Measurements from ENCODE around the gene OGDHL.
A peak's percentile ranks its signal among the peaks of the same experiment; 100 is the strongest.
"Not testable (repeated sequence)": the region's sequence is repeated elsewhere in the genome, so short reads cannot be mapped to it uniquely, and the experiment has no call there.

OGDHL gene

DNA sequence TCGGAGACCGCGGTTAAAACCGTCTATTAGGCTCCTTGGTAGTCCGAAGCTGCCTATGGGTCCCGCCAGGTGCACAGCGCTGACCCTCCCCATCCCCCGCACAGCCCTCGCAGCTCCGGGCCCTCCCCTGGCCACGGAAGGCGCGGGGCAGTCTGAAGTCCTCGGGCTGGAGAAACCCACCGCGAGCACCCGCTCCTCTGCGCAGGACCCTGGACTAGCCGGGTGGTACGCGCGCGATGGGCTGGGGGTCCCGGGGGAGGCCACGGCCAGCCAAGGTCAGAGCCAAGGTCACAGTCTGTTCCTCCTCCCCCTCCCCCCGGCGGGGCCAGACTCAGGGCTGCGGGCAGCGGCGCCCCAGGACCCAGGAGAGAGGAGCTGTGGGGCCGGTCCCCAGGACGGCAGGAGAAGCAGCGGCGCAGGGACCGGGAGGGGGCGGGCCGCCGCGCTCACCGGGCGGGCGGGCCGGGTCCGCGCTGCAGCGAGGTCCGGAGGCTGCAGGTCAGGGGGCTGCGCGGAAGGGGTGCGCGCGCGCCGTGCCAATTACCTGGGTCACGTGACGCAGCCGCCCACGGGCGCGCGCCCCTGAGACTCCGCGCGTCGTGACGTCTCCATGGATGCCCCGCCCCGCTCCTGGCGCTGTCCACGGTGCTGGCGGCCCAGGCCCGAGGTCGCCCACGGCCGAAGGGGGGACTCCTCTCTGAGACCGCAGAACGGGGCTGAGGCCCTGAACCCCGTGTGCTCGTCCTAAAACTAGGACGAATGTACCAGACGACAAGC, at the start of gene OGDHL:
TSS of gene OGDHL (minus strand) at position 535 of the 777 bp plus-strand sequence. CDS start 3,731 bp downstream, outside the sequence.
- peak; percentile 85 for DNase-seq (ENCODE audit: low spot score)

DNA sequence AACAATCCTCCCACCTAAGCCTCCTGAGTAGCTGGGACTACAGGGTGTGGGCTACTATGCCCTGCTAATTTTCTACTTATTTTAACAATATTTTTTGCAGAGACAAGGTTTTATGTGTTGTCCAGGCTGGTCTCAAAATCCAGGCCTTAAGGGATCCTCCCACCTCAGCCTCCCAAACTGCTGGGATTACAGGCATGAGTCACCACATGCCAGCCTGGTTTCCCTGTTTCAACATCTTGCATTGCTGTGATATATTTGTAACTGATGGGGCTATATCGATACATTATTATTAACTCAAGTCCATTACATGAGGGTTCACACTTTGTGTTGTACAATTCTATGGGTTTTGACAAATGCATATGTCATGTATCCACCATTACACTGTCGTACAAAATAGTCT, 41.9 kb upstream of the OGDHL start:
- no peak for DNase-seq (ENCODE audit: low spot score)

DNA sequence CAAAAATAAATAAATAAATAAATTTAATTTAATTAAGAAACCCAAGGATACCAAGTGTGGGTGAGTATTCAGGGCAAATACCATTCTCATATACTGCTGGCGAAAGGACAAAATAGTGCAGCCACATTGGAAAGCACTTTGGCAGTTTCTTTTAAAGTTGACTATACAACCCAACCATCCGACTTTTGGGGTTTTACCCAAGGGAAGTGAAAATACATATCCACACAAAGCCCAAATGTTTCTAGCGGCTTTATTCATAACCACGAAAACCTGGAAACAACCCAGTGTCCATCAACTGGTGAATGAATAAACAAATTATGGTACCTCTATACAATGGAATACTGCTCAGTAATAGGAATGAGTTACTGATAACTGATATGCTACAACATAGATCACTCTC, 36.2 kb upstream of the OGDHL start:
- DNase-seq (ENCODE audit: low spot score) = no peak

DNA sequence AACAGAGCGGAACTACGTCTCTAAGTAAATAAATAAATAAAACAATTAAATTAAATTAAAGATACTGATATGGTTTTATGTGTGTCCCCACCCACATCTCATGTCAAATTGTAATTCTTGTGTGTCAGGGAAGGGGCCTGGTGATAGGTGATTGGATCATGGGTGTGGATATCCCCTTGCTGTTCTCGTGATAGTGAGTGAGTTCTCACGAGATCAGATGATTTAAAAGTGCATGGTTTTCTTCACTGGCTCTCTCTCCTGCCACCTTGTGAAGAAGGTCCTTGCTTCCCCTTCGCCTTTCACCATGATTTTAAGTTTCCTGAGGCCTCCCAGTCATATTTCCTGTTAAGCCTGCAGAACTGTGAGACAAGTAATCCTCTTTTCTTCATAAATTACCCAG, 29.0 kb upstream of the OGDHL start:
- no peak for DNase-seq (ENCODE audit: low spot score)

DNA sequence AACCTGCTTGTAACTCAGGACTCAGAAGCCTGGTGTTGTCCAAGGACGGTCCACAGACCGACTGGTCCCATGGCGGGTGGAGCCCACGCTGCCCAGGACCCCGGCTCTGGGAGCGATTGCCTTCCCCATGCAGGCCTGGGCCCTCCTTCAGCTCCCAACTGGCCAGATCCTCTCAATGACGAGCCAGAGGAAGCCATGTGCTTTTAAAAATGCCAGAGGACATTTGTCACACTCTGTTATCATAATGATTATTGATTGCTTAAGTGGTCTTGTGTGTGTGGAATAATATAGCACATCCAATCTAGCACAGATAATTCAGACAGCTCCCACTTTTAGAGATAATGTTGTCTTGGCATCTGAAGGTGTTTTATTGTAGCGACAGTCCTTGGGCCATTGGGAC, 22.6 kb upstream of the OGDHL start:
- DNase-seq (ENCODE audit: low spot score) = no peak

DNA sequence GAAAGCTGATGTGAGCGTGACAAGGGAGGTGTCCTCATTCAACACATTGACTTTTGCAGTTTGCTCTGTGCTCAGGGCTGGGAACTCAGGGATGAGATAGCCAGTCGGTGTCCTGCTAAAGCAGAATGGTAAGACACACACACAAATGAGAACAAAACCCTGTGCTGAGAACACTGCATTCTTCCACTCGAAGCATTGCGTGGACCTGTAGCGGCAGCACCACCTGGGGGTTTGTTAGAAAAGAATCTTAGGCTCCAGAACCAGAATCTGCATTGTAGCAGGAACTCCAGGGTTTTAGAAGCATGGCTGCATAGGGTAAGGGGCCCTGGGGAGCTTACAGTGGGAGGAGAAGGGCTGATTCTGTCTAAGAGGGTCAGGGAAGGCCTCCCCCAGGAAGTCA, 21.5 kb upstream of the OGDHL start:
- DNase-seq (ENCODE audit: low spot score) = no peak

DNA sequence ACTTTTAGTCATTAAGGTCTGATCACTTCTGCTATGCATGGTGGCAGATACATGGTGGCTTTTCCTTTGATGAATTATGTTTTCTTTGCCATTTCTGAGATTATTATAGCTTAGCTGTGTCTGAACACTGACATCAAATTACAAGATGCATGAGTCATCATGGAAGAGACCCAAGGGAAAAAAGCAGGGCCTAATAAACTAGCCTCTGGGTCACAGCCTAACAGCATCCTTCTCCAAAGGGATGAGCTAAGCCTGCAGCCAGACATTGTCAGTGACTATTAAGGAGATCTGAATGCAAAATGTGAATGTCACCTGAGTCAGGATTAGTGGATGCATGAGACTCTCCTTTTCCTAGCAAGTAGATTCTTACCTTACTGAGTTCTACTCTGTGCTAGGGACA, 19.1 kb upstream of the OGDHL start:
- no peak for DNase-seq (ENCODE audit: low spot score)

DNA sequence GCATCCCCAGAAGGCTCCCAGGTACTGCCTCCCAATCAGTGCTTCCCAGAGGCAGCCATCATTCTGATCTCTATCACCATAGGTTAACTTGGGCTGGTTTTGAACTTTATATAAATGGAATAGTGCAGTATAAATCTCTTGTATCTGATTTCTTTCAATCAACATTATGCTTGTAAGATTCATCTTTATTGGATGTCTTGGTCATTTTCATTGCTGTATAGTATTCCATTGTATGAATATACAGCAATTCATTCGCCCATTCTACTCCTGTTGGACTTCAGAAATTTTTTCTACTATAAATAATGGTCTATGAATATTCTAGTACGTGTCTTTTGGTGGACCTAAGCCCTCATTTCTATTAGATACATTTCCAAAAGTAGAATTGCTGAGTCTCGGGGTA, 16.1 kb upstream of the OGDHL start:
- DNase-seq (ENCODE audit: low spot score) = no peak

DNA sequence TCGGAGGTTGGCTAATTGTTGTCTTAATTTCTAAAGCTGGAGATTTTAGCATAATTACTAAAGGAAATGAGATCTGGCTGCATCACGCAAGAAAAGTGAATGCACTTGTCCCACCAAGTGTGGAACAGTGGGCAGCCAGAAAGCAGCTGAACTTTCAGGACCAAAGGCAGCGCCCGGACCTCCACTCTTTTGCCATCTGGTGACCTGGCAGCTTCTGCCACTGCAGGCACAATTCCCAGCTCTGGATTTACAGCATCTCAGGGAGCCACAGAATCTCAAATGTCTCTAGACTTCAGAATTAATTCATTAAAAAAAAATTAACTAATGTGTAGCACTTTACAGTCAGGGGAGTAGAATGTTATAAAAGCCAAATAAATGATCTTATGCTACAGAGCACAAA, 14.7 kb upstream of the OGDHL start:
- no peak for DNase-seq (ENCODE audit: low spot score)

DNA sequence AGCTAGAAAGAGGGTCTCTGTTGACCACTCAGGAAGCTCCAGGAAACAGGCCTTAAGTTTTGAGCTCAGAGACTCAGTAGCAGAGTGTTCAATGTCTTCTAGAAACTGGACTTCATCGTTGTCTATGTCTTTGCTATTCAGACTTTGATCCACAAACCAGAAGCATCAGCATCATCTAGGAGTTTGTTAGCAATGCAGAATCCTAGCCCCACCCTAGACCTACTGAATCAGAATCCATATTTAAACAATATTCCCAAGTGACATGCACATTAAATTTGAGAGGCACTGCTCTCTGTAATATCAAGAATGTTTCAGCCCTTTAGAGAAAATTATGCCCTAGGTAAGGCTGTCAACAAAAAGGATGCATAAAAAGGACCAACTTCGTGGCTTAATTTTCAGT, 12.9 kb upstream of the OGDHL start:
- no peak for DNase-seq (ENCODE audit: low spot score)

DNA sequence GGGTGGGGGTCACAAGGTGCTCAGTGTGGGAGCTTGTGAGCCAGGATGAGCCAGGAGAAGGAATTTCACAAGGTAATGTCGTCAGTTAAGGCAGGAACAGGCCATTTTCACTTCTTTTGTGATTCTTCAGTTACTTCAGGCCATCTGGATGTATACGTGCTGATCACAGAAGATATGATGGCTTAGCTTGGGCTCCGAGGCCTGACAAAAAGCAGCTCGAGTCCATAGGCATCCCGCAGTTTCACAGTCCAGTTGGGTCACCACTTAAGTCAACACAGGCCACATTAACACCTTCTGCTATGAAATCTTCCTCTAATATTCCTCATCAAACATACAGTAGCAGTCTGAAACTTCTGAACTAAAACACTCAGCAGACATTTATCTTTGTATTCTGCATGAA, 10.8 kb upstream of the OGDHL start:
- not testable (repeated sequence) for DNase-seq (ENCODE audit: low spot score)

DNA sequence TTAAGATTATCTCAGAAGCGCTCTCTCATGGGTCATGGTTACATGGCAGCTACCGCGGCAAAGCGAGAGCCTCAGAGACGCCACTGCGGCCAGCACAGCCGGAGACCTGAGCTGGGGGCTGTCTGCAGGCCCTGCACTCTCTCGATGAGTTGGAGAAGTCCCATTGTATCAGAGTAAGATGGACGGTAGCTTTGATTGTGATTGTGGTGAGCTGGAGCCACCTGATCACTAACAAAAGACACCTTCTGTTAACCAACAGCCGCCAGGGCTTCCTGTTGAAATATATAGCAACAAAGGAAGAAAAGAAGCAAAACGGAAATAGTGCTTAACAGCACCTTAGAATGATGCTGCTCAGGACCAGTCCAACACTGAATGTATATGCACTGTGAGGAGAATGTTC, 8.9 kb upstream of the OGDHL start:
- not testable (repeated sequence) for DNase-seq (ENCODE audit: low spot score)

DNA sequence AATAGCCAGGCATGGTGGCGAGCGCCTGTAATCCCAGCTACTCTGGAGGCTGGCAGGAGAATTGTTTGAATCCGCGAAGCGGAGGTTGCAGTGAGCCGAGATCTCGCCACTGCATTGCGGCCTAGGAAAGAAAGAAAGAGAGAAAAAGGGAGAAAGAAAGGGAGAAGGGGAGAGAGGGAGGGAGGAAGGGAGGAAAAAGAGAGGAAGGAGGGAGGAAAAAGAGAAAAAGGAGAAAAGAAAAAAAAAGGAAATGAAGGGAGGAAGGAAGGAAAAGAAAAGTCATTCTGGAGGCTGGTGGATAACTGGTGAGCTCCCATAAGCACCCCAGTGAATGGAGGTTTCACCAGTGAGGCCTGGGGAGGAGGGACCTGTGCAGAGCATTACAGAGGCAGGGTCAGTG, 7.6 kb upstream of the OGDHL start:
- DNase-seq (ENCODE audit: low spot score) = no peak

DNA sequence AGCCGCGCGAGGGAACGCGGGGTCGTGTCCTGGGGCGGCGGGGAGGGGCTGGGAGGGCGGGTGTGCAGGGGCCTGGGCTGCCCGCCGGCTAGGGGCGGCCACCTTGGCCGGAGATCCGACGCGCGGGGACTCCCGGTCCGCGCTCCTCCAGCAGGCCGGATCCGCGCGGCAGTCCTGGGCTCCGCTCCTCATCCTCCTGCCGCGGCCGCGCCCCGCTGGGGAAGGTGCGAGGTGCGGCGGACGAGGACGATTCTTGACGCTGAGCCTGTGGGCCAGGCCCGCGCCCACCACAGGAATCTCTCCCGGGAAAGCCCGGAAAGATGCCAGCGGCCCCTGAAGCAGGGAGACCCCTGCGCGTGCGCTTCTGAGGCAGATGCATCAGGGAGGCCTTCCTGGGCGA, 6.6 kb upstream of the OGDHL start:
- no peak for DNase-seq (ENCODE audit: low spot score)

DNA sequence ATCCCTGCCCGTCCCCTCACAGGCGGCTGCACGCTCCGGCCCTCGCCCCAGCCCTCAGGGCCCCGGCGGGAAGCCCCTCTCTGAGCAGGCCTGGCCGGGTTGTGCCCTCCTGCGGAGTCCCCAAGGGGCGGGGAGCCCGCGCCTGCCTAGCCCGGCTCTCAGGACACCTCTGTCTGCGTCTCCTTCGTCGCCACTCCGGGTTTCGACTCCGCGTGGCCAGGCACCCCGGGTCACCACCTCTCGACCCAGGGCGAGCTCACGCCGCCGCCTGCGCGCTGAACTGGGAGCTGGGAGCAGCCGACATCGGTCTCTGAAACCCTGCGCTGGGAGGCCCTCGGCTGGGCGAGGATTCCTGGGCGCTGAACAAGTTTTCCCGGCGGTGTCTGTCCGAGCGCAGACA, 6.2 kb upstream of the OGDHL start:
- no peak for DNase-seq (ENCODE audit: low spot score)

DNA sequence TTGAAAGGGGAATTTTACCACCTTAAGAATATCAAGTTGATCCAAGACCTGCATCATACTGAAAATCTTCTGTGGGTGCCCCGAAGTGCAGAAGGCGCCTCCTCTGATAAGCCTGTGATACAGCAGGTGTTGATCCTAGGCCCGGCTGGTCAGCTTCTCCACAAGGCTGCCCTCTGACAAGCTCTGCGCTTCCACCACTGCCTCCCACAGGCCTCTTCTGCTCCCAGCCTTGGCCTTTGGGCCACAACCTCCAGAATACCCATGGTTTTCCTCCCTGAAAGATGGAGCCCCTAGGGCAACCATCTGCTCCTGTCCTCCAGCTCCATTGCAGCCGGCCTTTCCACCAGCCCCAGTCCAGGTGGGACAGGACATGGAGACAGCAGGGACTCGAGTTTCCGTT, 5.6 kb upstream of the OGDHL start:
- DNase-seq (ENCODE audit: low spot score) = no peak

DNA sequence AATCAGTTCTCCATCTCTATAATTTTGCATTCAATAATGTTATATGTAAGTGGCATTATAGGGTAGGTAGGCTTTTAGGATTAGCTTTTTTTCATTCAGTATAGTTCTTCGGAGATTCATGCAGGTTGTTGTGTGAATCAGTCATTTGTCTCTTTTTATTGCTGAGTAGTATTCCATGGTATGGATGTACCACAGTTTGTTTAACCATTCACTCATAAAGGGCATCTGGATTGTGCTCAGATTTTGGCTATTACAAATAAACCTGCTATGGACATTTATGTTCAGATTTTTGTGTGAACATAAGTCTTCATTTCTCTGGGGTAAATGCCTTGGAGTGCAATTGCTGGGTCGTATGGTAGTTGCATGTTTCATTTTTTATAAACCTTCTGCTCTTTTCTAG, 4.4 kb upstream of the OGDHL start:
- DNase-seq (ENCODE audit: low spot score) = no peak

DNA sequence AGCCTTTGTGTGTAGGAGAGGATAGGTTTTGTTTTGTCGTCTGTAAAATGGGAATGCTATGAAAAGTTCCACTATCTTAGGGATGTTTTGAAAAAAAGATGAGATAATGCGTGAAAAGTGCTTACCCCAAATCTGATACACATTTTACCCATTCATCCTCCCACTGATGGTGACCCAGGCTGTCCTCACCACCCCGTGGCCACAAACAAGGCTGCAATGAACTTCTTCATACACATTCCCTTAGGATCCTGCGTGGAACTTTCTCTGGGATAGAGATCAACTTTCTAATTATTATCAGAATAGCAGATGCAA, 399 bp upstream of the OGDHL start:
- no peak for DNase-seq (ENCODE audit: low spot score)

DNA sequence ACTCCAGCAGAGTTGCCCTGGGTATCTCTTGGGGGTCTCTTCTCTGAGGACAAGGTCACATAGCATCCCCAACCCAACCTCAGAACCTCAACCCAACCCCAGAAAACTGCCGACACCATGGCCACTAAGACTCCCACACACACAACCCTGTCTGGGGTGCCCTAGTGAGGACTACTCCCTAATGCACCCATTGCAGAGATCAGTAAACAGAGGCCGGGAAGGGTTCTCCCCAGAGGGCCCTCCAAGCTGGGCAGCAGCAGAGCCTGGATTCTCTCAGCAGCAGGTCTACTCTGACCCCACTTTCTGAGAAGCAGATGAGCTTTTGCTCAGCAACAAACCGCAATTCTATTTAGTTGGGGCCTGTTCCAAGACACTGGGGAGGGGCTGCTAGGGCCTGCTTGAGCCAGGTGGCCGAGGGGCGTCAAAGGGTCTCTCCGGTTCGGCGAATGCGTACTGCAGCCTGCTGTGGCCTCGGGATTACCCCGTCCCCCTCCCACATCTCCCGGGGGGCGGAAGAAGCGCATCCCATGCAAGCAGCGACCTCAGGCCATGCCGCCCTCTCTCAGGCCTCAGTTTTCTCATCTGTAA, 828 bp downstream of the OGDHL start:
- DNase-seq (ENCODE audit: low spot score) = no peak

DNA sequence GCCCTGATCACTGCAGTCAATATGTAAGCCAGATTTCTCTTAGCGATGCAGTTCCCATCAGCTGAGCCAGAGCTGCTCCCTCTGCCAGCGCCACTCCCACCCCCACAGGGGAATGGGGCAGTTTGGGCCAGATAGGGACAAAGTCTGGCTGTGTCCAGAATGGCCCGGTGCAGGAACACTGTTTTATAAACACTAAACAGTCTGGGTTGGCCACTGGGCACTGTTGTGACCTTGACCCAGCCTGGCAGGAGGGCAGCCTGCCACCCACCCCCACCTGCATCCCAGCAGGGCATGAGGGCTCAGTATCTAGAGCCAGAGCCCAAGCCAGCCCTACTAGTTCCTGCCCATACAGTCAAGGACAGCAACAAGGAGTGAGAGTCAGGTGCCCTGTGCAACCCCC, 1.3 kb downstream of the OGDHL start:
- DNase-seq (ENCODE audit: low spot score) = no peak

DNA sequence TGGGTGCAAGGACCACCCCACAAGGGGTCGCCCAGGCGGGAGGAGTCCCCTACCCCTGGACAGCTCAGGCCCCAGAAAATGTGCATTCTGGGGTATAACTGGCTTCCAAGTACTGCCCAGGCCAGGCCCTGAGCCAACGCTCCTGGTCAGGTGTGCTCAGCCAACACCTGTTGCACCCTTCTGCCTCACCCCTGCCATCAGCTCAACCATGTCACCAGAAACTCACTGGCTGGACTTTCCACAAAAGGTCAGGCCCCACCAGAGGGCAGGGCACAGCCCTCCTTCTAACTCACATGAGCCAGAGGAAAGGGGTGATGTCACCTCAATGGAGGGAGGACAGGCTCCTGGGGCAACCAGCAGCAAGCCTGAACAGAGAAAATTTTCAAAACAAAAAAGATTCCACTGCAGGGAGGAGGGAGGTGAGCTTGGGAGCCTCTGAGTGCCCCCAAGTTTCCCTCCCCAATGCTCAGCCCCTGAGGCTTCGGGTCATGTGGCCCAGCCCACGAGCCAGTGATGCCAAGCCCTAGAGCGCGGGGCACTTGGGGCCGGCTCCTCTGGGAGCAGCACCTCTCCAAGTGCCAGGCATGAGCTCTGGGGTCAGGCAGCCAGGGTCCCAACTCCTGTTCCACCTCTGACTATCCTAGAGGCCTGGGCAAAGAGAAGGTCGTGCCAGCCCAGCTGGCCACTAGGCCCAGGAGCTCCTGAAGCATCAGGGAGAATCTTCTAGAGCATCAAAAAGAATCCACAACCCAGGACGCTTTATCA, 2.2 kb downstream of the OGDHL start:
- DNase-seq (ENCODE audit: low spot score) = peak; percentile 2

DNA sequence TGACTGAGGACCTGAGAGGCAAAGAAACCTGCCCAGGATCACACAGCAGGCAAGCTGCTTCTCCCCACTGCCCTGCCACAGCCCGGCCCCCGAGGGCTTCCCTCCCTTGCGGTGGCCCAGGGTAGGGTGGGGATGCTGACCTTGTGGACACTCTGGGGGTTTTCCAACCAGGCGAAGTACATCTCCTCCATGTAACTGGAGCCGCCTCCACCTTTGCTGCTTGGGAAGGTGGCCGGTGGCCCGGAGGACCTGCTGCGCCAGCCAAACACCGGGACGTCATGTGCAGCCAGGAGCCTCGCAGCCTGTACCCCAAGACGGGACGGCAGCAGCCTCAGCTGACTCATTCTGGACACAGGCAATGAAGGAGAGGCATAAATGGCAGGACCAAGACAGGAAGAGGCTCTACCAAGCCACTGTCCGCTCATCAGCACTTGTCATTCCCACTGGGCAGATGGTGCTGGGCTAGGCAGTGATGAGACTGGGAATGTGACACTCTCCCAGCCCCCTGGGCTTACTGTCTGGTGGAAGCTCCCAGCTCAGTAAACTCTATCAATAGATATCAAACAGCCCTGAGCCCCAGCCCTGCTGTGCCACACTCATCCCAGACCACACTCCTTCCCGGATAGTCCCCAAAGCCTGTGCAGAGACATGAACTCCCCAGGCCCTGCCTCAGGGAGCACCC, 3.7 kb downstream of the OGDHL start:
- DNase-seq (ENCODE audit: low spot score) = no peak

DNA sequence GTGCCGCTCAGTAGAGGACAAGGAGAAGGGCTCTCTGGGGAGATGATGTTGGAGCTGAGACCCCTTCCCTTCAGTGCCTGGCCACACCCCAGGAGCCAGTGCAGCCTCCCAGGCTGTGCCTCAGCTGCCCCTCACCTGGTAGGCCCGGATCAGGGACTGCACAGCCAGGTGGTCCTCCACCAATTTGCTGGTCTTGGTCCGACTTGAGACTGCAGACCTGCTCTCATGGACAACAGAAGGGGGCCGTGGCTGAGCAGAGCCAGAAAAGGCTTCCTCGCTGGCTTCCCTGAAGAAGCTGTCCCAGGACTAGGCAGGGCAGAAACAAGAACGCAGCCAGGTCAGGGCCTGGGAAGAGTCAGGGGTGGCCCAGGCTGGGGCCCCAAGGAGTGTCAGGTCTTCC, 5.5 kb downstream of the OGDHL start:
- no peak for DNase-seq (ENCODE audit: low spot score)
